ENCODE measurements around the gene CLASP1.
"Not testable (repeated sequence)": the region's sequence is repeated elsewhere in the genome, so short reads cannot be mapped to it uniquely, and the experiment has no call there.

CLASP1 gene

GRCh38 chr2:121659933-121660332 lies 10.7 kb upstream of the CLASP1 start:
- no peak for FAIRE-seq

DNA sequence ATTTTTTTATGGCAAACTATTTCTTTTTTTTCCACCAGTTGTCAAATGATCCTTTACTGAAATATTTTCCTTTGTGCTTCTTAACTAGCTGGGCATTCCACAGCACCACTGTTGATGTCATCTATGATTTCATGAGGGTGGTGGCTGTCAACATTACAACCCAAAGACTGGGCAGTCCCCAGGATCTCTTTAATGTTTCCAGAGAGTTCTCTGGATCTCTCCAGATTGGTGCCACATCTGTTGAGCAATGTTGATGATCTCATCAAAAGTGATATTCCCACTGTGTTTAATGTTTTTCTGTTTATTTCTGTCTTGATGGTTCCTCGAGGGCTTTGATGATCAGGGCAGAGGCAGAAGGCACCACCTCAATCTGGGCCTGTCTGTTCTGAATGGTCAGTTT lies 9.1 kb upstream of the CLASP1 start:
- FAIRE-seq: not testable (repeated sequence)

DNA sequence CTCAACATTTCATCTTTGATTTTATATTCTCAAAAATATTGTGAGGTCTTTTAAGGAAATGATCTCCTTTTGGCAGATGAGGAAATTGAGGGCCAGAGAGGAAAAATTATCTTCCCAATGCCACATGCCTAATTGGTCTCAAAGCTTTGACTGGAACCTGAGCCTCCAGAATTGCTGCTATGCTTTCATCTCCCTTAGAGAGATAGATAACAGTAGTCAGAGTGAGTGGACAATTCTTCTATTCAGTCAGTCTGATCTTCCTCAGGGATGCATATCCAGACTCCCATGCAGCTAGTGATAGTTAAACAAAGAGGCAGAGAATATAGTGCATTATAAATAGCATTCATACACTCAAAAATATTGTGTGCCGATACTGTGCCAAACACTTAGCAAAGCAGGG lies 3.8 kb upstream of the CLASP1 start:
- FAIRE-seq: no peak

GRCh38 chr2:121650315-121650930 lies 1.2 kb upstream of the CLASP1 start:
- FAIRE-seq: no peak

DNA sequence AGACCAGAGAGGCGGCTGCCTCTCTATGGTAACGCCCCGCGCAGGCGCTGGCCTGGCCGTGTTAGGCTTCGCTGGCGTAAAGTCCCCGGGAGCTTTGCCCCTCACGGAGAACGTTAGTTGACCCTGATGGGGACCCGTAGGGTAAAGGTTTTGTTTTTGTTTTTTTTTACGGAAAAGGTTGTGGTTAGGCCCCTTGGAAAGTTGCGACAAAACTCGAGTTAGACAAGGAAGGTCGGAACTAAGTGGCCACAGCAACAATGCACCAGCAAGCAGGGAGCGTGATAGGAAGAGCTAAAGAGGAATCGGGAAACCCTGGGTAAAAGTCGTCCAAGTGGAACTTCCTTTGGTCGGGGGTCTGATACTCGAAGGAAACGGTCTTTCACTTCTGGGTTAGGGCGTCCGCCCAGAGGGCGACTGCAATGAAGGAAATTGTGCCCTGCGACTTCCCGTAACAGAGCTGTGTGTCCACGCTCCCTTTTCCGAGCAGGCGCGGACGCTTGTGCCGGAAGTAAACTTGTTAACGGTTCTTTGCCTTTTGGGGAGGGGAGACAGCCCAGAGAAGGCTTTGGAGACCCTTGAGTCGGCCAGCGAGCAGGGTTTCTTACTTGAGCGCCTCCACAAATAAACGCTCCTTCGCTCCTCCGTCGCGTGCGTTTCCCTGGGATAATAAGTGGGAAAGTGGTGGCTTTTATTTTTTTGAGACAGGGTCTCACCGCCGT lies 493 bp upstream of the CLASP1 start:
- no peak for FAIRE-seq

- no peak for FAIRE-seq
Measured at GRCh38 chr2:121648206-121649148, 785 bp downstream of the CLASP1 start.

GRCh38 chr2:121647396-121647795 lies 1.9 kb downstream of the CLASP1 start:
- FAIRE-seq: no peak

- no peak for FAIRE-seq
Measured at GRCh38 chr2:121644715-121645114, 4.5 kb downstream of the CLASP1 start.

DNA sequence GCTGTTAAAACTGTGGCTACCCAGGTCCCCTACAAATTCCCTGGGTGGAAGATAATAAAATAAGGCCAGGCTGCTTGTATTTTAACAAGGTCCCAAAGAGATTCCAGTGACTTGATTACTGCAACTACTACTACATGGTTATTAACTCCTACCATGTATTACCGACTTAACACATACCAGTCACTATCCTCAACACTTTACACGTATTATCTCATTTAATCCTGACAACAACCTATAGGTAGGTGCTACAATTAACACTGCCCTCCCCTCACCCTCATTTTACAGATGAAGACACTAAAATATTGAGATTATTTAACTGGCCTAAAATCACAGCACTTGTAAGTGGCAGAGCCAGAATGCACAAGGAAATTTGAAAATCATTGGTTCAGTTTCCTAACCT lies 5.4 kb downstream of the CLASP1 start:
- FAIRE-seq: no peak

DNA sequence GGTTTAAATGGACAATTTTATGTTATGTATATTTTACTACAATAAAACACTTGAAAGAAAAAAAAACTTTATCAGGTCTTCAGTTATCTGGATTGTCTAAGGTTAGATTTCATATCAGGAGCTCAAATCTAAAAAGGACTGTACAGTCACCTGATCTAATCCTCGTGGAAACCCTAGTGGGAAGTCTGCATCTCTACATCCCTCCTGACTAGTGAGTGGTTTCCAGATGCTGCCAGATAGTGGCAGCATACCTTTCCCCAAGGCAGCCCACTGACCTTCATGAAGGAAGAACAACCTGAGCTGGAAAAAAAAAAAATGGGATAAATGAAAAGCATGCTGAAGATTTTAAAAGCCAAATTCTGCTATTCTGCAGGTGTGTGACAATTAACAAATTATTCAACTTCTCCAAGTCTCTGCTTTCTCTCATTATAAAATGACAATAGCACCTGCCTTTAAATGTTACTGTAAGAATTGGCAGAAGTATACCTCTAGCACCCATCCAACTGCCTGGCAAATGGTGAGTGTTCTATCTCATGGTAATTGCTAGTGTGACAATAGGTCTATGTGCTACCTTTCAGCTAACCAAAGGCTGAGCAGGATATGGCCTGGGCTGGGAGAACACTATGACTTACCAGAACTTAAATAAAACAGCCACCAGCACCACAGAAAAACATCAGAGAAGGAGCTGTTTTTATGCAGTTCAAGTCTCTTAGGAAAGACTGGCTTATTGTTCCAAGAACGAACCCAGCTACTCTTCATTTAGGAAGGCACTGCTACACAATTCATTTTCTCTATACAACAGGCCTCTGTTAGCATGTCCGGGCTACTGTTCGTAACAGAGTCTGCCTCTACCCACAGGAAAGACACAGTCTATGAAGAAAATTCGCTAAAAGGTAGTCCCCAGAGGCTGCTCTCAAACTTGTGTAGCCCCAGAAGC lies 8.6 kb downstream of the CLASP1 start:
- no peak for FAIRE-seq

- FAIRE-seq: not testable (repeated sequence)
Measured at GRCh38 chr2:121639846-121640245, 9.4 kb downstream of the CLASP1 start.

DNA sequence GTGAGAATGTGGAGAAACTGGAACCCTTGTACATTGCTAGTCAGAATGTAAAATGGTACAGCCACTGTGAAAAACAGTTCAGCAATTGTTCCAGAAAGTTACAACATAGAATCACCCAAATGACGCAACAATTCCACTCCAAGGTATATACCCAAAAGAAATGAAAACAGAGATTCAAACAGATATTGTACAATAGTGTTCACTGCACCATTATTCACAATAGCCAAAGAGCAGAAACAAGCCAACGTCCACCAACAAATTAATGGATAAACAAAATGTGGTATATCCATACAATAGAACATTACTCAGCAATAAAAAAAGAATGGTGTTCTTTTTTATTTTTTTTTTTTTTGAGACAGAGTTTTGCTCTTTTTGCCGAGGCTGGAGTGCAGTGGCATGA lies 10.9 kb downstream of the CLASP1 start:
- no peak for FAIRE-seq

DNA sequence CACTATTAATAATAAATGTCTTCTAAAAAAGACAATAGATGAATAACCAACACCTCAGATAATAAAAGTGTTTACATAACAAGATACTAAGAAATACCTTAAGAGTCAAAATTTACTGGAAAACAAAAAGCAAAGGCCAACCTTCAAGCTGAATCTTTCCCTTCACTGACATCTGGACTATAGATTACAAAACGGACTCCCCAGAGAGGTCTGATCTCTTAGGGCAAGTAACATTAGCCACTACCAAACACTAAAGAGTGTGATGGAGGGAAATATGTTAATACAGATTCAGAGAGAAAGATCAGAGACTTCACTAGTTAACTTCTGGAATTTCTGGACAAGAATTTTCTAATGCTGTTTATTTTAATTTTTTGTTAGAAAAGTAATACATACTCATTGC lies 13.9 kb downstream of the CLASP1 start:
- FAIRE-seq: no peak

GRCh38 chr2:121634354-121635307 lies 14.6 kb downstream of the CLASP1 start:
- no peak for FAIRE-seq

GRCh38 chr2:121633463-121633862 lies 15.8 kb downstream of the CLASP1 start:
- FAIRE-seq: no peak

GRCh38 chr2:121627525-121628050 lies 21.7 kb downstream of the CLASP1 start:
- FAIRE-seq: no peak

GRCh38 chr2:121626777-121627524 lies 22.3 kb downstream of the CLASP1 start:
- no peak for FAIRE-seq

- no peak for FAIRE-seq
Measured at GRCh38 chr2:121625953-121626352, 23.3 kb downstream of the CLASP1 start.

GRCh38 chr2:121617042-121617599 lies 32.1 kb downstream of the CLASP1 start:
- FAIRE-seq: no peak

DNA sequence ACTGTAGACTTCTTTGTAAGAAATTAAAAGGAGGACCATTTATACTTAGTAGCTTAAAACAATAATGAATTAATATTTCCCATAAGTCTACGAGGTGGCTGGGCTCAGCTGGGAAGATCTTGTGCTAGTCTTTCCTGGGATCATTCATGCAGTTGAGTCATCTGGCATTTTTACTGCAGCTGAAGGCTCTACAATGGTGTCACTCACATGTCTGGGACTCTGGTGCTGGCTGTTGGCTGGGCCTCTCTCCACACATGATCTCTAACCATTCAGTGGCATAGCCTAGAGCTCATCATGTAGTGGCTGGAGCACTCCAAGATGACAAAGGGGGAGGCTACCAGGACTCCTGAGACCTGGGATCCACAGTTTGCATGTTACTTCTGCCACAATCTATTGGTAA lies 35.5 kb downstream of the CLASP1 start:
- FAIRE-seq: no peak
